HL-60/S4 treated with phorbol 12-myristate 13-acetate at 8.2 ng/mL for 4 days and 3 days (cell line): ENCODE data around the gene FAM210A.
"Not testable (repeated sequence)": the region's sequence is repeated elsewhere in the genome, so short reads cannot be mapped to it uniquely, and the experiment has no call there.

Experiments
- in situ Hi-C: fragments of 300-500 bp; cut with MboI; formaldehyde crosslinking; loops from 2 replicates; pipeline ENCODE4 v1.15.0; 2022; ENCODE audit warnings: low sequenced_read_pairs

Gene FAM210A

GRCh38 chr18:13726232-13726971 is at the start of gene FAM210A, which contains the start of gene RNMT:
FAM210A (minus strand) TSS chr18:13726558; CDS start chr18:13682077, 44,481 bp downstream.
RNMT (plus strand) TSS chr18:13726673; CDS start chr18:13731518, 4,845 bp downstream.
- in situ Hi-C loops: no loop called here

- in situ Hi-C loops: no loop called here
These were observed 48.7 kb upstream of the FAM210A start for GRCh38 chr18:13775058-13775457.

- in situ Hi-C loops: no loop called here
These were observed 36.5 kb upstream of the FAM210A start for GRCh38 chr18:13762690-13763439.

GRCh38 chr18:13760047-13760446 is 33.7 kb upstream of the FAM210A start:
- in situ Hi-C loops: no loop called here

GRCh38 chr18:13758622-13759021 is 32.3 kb upstream of the FAM210A start:
- in situ Hi-C loops: no loop called here

GRCh38 chr18:13756671-13757070 is 30.3 kb upstream of the FAM210A start:
- in situ Hi-C loops: no loop called here

GRCh38 chr18:13756261-13756660 is 29.9 kb upstream of the FAM210A start:
- in situ Hi-C loops: no loop called here

GRCh38 chr18:13751599-13751998 is 25.2 kb upstream of the FAM210A start:
- in situ Hi-C loops: not testable (repeated sequence)

- in situ Hi-C loops: no loop called here
These were observed 20.3 kb upstream of the FAM210A start for GRCh38 chr18:13746633-13747032.

GRCh38 chr18:13745696-13746095 is 19.3 kb upstream of the FAM210A start:
- in situ Hi-C loops: no loop called here

- in situ Hi-C loops: no loop called here
These were observed 9.3 kb upstream of the FAM210A start for GRCh38 chr18:13735681-13736080.

GRCh38 chr18:13730481-13730880 is 4.1 kb upstream of the FAM210A start:
- in situ Hi-C loops: no loop called here

GRCh38 chr18:13726972-13727331 is 594 bp upstream of the FAM210A start:
- in situ Hi-C loops: no loop called here

GRCh38 chr18:13725566-13726231 is 659 bp downstream of the FAM210A start:
- in situ Hi-C loops: no loop called here

- in situ Hi-C loops: no loop called here
These were observed 5.5 kb downstream of the FAM210A start for GRCh38 chr18:13720847-13721246.

- in situ Hi-C loops: no loop called here
These were observed 6.2 kb downstream of the FAM210A start for GRCh38 chr18:13720123-13720522.

- in situ Hi-C loops: no loop called here
These were observed 9.4 kb downstream of the FAM210A start for GRCh38 chr18:13716916-13717315.

GRCh38 chr18:13715330-13715729 is 11.0 kb downstream of the FAM210A start:
- in situ Hi-C loops: no loop called here

- in situ Hi-C loops: no loop called here
These were observed 12.8 kb downstream of the FAM210A start for GRCh38 chr18:13713455-13714055.

GRCh38 chr18:13712400-13713131 is 13.8 kb downstream of the FAM210A start:
- in situ Hi-C loops: no loop called here

- in situ Hi-C loops: no loop called here
These were observed 15.9 kb downstream of the FAM210A start for GRCh38 chr18:13710414-13710831.
